Measurements from ENCODE around the gene SAMD4B.

Gene SAMD4B

DNA sequence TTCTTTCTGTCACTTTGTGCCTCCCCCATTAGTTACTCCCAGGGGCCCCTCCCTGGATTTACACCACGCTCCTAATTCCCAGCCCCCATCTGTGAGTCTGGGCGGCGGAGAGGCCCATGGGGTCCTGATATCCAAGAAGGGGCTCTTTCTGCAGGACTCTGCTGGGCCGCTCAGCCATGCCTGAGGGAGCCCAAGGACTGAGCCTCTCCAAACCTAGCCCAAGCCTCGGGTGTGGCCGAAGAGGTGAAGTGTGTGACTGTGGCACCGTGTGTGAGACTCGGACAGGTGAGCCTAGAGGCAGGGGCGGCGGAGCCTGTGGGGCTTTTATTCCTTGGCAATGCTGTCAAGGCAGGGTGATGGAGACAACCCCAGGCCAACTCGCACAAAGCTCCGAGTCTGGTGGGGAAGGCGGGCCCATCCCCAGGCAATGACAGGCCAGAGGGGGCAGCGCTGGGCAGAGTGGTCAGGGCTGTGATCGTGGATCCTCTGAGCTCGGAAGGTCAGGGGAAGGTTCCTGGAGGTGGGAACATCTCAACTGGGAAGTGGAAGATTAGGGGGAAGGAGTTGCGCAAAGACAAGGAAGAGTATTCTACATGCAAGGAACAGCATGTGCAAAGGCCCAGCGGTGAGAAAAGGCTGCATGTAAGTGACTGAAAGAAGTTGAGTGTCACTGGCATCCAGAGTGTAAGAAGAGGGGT, 71.8 kb downstream of the SAMD4B start:
- DNase-seq (ENCODE audit: low spot score) = no peak
- TF ChIP-seq, protein P1, sequence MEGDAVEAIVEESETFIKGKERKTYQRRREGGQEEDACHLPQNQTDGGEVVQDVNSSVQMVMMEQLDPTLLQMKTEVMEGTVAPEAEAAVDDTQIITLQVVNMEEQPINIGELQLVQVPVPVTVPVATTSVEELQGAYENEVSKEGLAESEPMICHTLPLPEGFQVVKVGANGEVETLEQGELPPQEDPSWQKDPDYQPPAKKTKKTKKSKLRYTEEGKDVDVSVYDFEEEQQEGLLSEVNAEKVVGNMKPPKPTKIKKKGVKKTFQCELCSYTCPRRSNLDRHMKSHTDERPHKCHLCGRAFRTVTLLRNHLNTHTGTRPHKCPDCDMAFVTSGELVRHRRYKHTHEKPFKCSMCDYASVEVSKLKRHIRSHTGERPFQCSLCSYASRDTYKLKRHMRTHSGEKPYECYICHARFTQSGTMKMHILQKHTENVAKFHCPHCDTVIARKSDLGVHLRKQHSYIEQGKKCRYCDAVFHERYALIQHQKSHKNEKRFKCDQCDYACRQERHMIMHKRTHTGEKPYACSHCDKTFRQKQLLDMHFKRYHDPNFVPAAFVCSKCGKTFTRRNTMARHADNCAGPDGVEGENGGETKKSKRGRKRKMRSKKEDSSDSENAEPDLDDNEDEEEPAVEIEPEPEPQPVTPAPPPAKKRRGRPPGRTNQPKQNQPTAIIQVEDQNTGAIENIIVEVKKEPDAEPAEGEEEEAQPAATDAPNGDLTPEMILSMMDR (IDR thresholded peaks at IDR 0.05; ENCODE audit: extremely low read depth, missing control alignments) = peak; percentile 18

DNA sequence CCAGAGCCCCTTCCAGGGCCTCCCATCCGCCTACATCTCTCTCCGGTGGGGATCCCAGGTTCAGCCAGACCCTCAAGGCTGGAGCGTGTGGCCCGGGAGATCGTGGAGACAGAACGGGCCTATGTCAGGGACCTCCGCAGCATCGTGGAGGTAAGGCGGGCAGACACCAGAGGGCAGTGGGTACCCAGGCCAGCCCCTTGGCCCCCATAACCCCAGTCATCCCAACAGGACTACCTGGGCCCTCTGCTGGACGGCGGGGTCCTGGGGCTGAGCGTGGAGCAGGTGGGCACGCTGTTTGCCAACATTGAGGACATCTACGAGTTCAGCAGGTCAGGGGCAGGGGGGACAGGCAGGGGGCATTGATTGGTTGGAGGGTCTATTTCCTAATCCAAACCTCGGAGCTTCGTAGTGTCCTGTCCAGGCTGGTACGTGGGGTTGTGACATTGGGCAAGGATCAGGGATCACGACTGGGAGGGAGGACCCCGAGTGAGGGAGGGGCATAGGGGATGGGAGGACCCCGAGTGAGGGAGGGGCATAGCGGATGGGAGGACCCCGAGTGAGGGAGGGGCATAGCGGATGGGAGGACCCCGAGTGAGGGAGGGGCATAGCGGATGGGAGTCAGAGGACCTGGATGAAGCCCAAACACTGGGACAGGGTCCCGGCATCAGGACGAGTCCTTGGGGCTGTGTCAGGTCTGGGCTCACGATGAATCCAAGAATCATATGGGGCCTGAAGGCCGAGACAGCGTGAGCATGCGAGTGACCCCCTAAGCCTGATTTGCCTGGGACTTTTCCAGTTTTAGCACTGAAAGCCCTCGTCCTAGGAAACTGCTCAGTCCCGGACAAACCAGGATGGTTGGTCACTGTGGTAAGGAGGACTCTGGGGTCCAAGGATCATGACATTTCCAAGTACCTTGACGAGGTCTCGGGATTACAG, 73.2 kb downstream of the SAMD4B start:
- DNase-seq (ENCODE audit: low spot score) = no peak
- TF ChIP-seq, protein P1 (IDR thresholded peaks at IDR 0.05; ENCODE audit: extremely low read depth, missing control alignments) = no peak

DNA sequence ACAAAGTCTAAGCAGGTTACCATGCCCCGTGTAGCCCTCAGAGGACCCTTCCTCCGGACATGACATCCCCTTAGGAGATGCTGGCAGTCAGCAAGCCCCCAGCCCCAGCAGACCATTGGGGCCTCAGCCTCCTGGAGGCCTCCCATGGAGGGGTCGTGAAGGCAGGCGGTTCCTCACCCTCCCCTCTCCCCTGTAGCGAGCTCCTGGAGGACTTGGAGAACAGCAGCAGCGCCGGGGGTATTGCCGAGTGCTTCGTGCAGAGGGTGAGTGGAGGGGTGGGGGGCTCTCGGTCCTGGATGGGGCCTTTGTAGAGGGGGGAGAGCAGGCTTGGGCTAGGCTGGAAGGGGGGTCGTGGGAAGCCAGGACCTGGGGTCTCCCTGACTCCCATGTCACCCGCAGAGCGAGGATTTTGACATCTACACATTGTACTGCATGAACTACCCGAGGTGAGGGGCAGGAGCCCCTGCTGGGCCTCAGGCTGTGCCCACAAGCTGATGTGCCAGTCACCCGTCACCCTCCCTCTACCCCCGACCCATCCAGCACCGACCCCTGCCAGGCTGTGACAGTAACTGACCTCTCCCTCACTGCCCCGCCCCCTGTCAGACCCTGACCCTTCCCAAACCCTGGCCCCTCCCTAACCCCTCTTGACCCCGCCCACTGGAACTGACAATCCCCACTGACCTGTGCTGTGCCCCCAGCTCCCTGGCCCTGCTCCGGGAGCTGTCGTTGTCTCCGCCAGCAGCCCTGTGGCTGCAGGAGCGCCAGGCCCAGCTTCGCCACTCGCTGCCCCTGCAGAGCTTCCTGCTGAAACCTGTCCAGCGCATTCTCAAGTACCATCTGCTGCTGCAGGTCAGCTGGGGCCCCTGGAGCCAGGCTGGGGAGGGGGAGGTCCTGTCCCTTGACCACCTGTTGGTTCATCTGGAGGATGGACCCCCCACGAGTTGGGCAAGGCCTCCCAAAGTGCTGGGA, 74.2 kb downstream of the SAMD4B start:
- no peak for DNase-seq (ENCODE audit: low spot score)
- TF ChIP-seq, protein P1 (IDR thresholded peaks at IDR 0.05; ENCODE audit: extremely low read depth, missing control alignments) = no peak

DNA sequence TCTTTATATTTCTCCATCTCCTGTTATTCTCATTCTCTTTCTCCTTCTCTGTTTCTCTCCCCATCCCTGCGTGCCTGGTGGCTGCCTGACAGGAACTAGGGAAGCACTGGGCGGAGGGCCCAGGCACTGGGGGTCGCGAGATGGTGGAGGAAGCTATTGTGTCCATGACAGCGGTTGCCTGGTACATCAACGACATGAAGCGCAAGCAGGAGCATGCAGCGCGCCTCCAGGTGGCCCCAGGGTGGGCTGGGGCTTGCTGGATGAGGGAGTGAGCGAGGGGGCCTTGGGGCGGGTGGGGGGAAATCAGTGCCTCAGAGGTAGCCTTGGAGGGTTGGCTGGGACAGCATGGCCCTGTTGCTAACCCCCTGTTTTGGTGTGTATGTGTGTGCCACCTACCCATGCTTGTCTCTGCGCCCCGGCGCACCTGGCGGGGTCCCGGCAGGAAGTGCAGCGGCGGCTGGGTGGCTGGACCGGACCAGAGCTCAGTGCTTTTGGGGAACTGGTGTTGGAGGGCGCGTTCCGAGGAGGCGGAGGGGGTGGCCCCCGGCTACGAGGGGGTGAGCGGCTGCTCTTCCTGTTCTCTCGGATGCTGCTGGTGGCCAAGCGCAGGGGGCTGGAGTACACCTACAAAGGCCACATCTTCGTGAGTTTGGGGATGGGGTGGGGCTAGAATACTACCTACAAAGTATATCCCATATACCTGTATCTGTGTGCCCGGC, 75.4 kb downstream of the SAMD4B start:
- no peak for DNase-seq (ENCODE audit: low spot score)
- TF ChIP-seq, protein P1 (IDR thresholded peaks at IDR 0.05; ENCODE audit: extremely low read depth, missing control alignments) = no peak

DNA sequence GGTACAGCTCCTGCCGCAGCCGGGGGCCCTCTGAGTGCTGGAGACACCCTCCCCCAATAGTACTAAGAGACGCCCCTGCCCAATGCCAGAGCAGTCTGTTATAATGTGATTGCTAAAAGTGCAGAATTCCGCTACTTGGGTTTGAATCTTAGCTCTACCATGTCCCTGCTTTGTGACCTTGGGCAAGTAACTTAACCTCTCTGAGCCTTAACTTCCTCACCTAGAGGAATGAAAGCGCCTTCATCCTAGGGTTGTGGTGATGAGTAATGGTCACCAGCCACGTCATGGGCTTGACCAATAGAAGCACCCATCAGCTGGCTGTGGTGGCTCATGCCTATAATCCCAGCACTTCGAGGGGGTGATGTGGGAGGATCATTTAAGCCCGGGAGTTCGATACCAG, 76.8 kb downstream of the SAMD4B start:
- DNase-seq (ENCODE audit: low spot score) = no peak
- TF ChIP-seq, protein P1 (IDR thresholded peaks at IDR 0.05; ENCODE audit: extremely low read depth, missing control alignments) = no peak

DNA sequence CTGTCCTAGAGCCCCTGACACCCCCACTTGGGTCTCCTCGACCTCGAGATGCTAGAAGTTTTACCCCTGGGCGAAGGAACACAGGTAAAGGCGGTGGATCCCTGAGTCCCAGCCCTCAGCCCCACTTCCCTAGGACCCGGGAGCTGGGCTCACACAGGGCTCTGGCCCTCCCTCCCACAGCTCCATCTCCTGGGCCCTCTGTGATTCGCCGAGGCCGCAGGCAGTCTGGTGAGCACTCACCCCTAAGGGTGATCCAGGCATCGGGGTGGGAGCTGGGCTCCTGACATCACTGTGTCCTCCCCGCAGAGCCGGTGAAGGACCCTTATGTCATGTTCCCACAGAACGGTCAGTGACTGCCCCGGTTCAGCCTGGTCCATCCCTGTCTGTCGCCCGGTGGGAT, 78.5 kb downstream of the SAMD4B start:
- TF ChIP-seq, protein P1 (IDR thresholded peaks at IDR 0.05; ENCODE audit: extremely low read depth, missing control alignments) = no peak
- no peak for DNase-seq (ENCODE audit: low spot score)
